GM12873 (cell line): ENCODE results near the gene SPRED2.

ENCODE experiments used
- CTCF ChIP-seq: IDR thresholded peaks from 2 replicates; pipeline ENCODE4 v1.5.1; 2012; ENCODE audit warnings: low read depth, mild to moderate bottlenecking, moderate library complexity, low read length, control low read depth; ENCODE audit not compliant: insufficient read depth; ENCODE audit errors: missing control alignments

SPRED2 gene

GRCh38 chr2:65411056-65411795 lies 21.2 kb downstream of the SPRED2 start:
- no peak for TF ChIP-seq CTCF

- no peak for TF ChIP-seq CTCF
These were observed 23.4 kb downstream of the SPRED2 start for GRCh38 chr2:65409045-65409444.

GRCh38 chr2:65407240-65407639 lies 25.2 kb downstream of the SPRED2 start:
- no peak for TF ChIP-seq CTCF

GRCh38 chr2:65404988-65405697 lies 27.3 kb downstream of the SPRED2 start:
- TF ChIP-seq CTCF: no peak

- TF ChIP-seq CTCF: no peak
These were observed 28.9 kb downstream of the SPRED2 start for GRCh38 chr2:65403529-65403915.

- TF ChIP-seq CTCF: no peak
These were observed 29.4 kb downstream of the SPRED2 start for GRCh38 chr2:65402780-65403528.

- TF ChIP-seq CTCF: no peak
These were observed 30.1 kb downstream of the SPRED2 start for GRCh38 chr2:65402323-65402722.
